Measurements from ENCODE around the gene SYNDIG1L.

Gene SYNDIG1L

GRCh38 chr14:74418031-74418430, 8.0 kb downstream of the SYNDIG1L start:
- TF ChIP-seq ZFX (IDR thresholded peaks at IDR 0.05): no peak
- no peak for TF ChIP-seq CTCF (conservative IDR thresholded peaks at IDR 0.05)

GRCh38 chr14:74417611-74418010, 8.4 kb downstream of the SYNDIG1L start:
- H3K27ac ChIP-seq: no peak overlapping the region
- no peak for TF ChIP-seq CTCF (conservative IDR thresholded peaks at IDR 0.05)

More at GRCh38 chr14:74418031-74418430, 8.0 kb downstream of the SYNDIG1L start:
- no peak overlapping the region for H3K27ac ChIP-seq

GRCh38 chr14:74417201-74417600, 8.8 kb downstream of the SYNDIG1L start:
- TF ChIP-seq CTCF (conservative IDR thresholded peaks at IDR 0.05) (no peak), ZFX (IDR thresholded peaks at IDR 0.05) (no peak)

GRCh38 chr14:74415115-74415437, 10.9 kb downstream of the SYNDIG1L start:
- no peak for TF ChIP-seq CTCF (conservative IDR thresholded peaks at IDR 0.05)
- TF ChIP-seq ZFX (IDR thresholded peaks at IDR 0.05): no peak
- H3K27ac ChIP-seq: no peak overlapping the region

More at GRCh38 chr14:74417201-74417600, 8.8 kb downstream of the SYNDIG1L start:
- H3K27ac ChIP-seq: no peak overlapping the region

- TF ChIP-seq CTCF (conservative IDR thresholded peaks at IDR 0.05) (no peak), ZFX (IDR thresholded peaks at IDR 0.05) (no peak)
- H3K27ac ChIP-seq: no peak overlapping the region
Observed at GRCh38 chr14:74414403-74415114, 11.5 kb downstream of the SYNDIG1L start.

GRCh38 chr14:74413627-74414026, 12.4 kb downstream of the SYNDIG1L start:
- no peak for TF ChIP-seq CTCF (conservative IDR thresholded peaks at IDR 0.05)
- no peak for TF ChIP-seq ZFX (IDR thresholded peaks at IDR 0.05)
- no peak overlapping the region for H3K27ac ChIP-seq

GRCh38 chr14:74412753-74413152, 13.3 kb downstream of the SYNDIG1L start:
- TF ChIP-seq ZFX (IDR thresholded peaks at IDR 0.05): no peak
- TF ChIP-seq CTCF (conservative IDR thresholded peaks at IDR 0.05): no peak
- H3K27ac ChIP-seq: no peak overlapping the region
